HG03175 (cell line): ENCODE data around the gene CAMK2A.

Experiments used
- ATAC-seq: cut with Tn5 transposase; IDR thresholded peaks from one replicate; pipeline ENCODE4 v1.9.1; 2021; ENCODE audit warnings: mild to moderate bottlenecking, moderate library complexity; ENCODE audit not compliant: unreplicated experiment

The CAMK2A gene

DNA sequence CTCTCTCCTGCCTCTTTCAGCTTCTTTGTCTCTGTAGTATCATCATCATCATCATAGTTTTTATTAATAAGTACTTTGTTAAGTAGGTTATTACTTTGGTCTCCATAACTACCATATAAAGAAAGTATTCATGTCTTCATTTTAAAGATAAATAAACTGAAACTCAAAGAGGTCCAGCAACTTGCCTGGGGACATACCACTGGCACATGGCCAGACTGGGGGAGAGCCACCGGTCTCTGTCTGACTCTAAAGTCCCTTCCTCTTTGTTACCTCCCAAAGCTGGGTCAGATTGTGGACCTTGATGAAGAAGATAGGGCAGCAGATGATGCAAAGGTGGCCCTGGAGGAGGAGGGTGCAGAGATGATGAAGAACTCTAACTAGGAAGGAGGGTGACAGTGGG, 114.5 kb downstream of the CAMK2A start:
- ATAC-seq, result no peak

GRCh38 chr5:150174285-150174684, 115.3 kb downstream of the CAMK2A start:
- ATAC-seq, result no peak

DNA sequence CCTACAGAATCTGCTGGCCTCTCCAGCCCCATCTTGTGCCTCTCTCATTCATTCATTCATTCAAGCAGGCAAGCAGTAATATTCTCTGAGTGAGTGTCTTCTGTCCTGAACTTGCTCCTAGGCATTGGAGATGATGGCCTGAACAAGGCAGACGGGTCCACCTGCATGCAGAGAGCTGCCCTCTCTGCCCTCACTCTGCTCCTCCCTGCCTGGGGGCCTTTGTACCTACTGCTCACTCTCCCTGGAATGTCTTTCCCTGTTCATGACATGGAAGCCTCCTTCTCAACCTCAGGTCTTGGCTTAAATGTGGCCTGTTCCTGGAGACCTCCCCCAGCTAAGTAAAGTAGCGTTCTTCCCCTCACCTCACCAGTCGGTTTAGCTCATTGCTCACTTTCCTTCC, 116.4 kb downstream of the CAMK2A start:
- no peak for ATAC-seq

DNA sequence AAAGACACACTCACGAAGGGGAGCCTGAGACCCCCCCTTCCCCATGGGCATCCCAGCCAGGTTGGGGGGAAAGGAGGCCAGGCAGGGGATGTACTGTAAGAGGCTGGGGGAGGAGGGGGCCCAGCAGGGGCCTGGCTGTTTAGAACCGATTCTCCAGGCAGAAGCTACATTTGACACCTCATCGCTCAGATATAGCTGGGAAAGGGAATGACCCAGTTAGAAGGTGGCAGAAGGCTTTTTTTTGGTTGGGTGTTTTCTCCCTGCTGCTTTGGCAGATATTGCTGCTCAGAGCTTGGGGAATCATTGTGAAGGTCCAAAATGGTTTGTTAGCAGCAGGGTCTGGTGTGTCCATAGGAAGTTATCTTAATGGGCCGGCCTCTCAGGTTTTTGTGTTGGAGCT, 117.0 kb downstream of the CAMK2A start:
- ATAC-seq, result no peak

- no peak for ATAC-seq
These were observed 117.4 kb downstream of the CAMK2A start for GRCh38 chr5:150172145-150172544.
